Sigmoid colon (tissue), 7 donors: Measurements from ENCODE around the gene GALNT17. TPM values are rescaled to one million over a fixed set of nuclear protein-coding genes. Genes with fewer than 3 reads are reported as not detected.
A peak's percentile ranks its signal among the peaks of the same experiment; 100 is the strongest.

ENCODE experiments used
- DNase-seq: peaks from one replicate; pipeline ENCODE4 v3.0.0-alpha.2; 2019
- H3K27ac ChIP-seq, 4 donors: fragments of 200-600 bp; sonication (generic); one replicate each; pipeline ENCODE4 v1.5.1; 2016 to 2019; ENCODE audit warnings: mild to moderate bottlenecking in 1 of 4
- H3K27me3 ChIP-seq, 3 donors: fragments of 200-600 bp; sonication (generic); one replicate each; pipeline ENCODE4 v1.5.1; 2019; ENCODE audit warnings: mild to moderate bottlenecking in 1 of 3
- H3K36me3 ChIP-seq, 4 donors: fragments of 200-600 bp; sonication (generic); one replicate each; pipeline ENCODE4 v1.5.1; 2016 to 2019
- H3K4me1 ChIP-seq, 4 donors: fragments of 200-600 bp; sonication (generic); one replicate each; pipeline ENCODE4 v1.5.1; 2017 to 2019
- H3K4me3 ChIP-seq, 4 donors: fragments of 200-600 bp; sonication (generic); one replicate each; pipeline ENCODE4 v1.5.1; 2017 to 2019; ENCODE audit warnings: mild to moderate bottlenecking in 2 of 4, moderate library complexity in 1 of 4
- H3K9me3 ChIP-seq, 4 donors: fragments of 200-600 bp in 3 of 4; sonication (generic) in 3 of 4; one replicate each; pipeline versions ENCODE4 v1.5.1 to v1.6.1; 2013 to 2019
- EP300 ChIP-seq, 4 donors: sonication (generic); formaldehyde crosslinking; IDR thresholded peaks; one replicate each; pipeline ENCODE4 v1.6.1; 2017; ENCODE audit warnings: antibody characterized with exemption in 4 of 4
- POLR2A ChIP-seq, 2 donors: fragments of 450-650 bp; IDR thresholded peaks; one replicate each; pipeline ENCODE4 v1.6.1; 2016; ENCODE audit warnings: antibody characterized with exemption in 2 of 2, mild to moderate bottlenecking in 2 of 2, moderate library complexity in 2 of 2
- POLR2AphosphoS5 ChIP-seq, 4 donors: sonication (generic); formaldehyde crosslinking; IDR thresholded peaks; one replicate each; pipeline ENCODE4 v1.6.1; 2017; ENCODE audit warnings: antibody characterized with exemption in 4 of 4
- WGBS, 2 donors: extraction: QIAGEN DNeasy Blood & Tissue Kit; methylation state at CpG; one replicate each; pipeline ENCODE4 v1.1.7; 2013; 5-methylcytosine and 5-hydroxymethylcytosine counted together
- intact Hi-C: fragments of 100-400 bp; cut with DNase I; formaldehyde crosslinking; loops from one replicate; pipeline ENCODE4 v1.15.1; 2023
- polyA plus RNA-seq, 3 donors: library from polyadenylated mRNA; stranded (reverse); fragments of 200-250 nt; gene quantifications; one replicate each; pipeline ENCODE4 v1.2.3, GENCODE V29; 2013
- total RNA-seq, 4 donors: library from RNA; depleted of rRNA; stranded (reverse); fragments of >200 nt; gene quantifications; one replicate each; pipeline ENCODE4 v1.1.0, GENCODE V29; 2016
- TF ChIP-seq, protein P1 (sequence below), 4 experiments: fragments of 450-650 bp in 3 of 4; fragments of 200-600 bp in 1 of 4; IDR thresholded peaks; one replicate each; pipeline ENCODE4 v1.5.1; 2016 to 2019; ENCODE audit warnings: antibody characterized with exemption in 4 of 4, mild to moderate bottlenecking in 3 of 4, moderate library complexity in 2 of 4
- donor health status: healthy with polysubstance abuse.
- donor health status: Bipolar disorder and iron deficiency.
- donor health status: healthy.

GALNT17 gene
- total and polyA plus RNA-seq, 7 donors, result 1.8 to 45.4 (median 15.1) TPM; not detected in 1

DNA sequence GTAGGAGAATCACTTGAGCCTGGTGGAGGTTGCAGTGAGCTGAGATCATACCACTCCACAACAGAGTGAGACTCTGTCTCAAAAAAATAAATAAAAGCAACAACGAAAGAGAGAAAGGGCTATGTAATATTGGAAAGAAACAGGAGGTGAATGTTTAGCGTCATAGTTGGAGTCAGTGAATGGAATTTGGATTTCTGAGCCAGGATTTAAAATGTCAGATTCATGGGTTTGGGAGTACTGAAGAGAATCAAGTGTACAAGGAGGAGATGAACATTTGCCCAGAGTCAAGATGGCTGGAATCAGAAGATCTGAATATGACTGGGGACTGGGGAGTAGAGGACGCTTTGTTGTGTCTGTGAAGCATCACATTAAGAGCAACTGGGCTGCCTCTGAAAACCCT, 366.4 kb downstream of the GALNT17 start:
- TF ChIP-seq, protein P1, sequence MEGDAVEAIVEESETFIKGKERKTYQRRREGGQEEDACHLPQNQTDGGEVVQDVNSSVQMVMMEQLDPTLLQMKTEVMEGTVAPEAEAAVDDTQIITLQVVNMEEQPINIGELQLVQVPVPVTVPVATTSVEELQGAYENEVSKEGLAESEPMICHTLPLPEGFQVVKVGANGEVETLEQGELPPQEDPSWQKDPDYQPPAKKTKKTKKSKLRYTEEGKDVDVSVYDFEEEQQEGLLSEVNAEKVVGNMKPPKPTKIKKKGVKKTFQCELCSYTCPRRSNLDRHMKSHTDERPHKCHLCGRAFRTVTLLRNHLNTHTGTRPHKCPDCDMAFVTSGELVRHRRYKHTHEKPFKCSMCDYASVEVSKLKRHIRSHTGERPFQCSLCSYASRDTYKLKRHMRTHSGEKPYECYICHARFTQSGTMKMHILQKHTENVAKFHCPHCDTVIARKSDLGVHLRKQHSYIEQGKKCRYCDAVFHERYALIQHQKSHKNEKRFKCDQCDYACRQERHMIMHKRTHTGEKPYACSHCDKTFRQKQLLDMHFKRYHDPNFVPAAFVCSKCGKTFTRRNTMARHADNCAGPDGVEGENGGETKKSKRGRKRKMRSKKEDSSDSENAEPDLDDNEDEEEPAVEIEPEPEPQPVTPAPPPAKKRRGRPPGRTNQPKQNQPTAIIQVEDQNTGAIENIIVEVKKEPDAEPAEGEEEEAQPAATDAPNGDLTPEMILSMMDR (IDR thresholded peaks at IDR 0.05), result no peak
- no peak for TF ChIP-seq POLR2AphosphoS5 (IDR thresholded peaks at IDR 0.05)
- no peak for TF ChIP-seq EP300 (IDR thresholded peaks at IDR 0.05)
- no peak for TF ChIP-seq POLR2A (IDR thresholded peaks at IDR 0.05)
- H3K4me3 ChIP-seq, result no peak overlapping the region
- DNase-seq, result no peak
- H3K36me3 ChIP-seq, result no peaks in the 10 kb centered on the region
- H3K27me3 ChIP-seq, result no peaks in the 10 kb centered on the region
- peak overlapping the region in 1 of 4 donors; percentile 18 for H3K27ac ChIP-seq
- intact Hi-C loops, result no loop called here
- H3K4me1 ChIP-seq, result peaks cover 0 to 14% (median 0%) of the 10 kb centered on the region in 4 donors
- WGBS, 2 donors, result 77 to 83% methylated on average over 3 of the region's 3 CpGs
- H3K9me3 ChIP-seq, result no peaks in the 10 kb centered on the region

DNA sequence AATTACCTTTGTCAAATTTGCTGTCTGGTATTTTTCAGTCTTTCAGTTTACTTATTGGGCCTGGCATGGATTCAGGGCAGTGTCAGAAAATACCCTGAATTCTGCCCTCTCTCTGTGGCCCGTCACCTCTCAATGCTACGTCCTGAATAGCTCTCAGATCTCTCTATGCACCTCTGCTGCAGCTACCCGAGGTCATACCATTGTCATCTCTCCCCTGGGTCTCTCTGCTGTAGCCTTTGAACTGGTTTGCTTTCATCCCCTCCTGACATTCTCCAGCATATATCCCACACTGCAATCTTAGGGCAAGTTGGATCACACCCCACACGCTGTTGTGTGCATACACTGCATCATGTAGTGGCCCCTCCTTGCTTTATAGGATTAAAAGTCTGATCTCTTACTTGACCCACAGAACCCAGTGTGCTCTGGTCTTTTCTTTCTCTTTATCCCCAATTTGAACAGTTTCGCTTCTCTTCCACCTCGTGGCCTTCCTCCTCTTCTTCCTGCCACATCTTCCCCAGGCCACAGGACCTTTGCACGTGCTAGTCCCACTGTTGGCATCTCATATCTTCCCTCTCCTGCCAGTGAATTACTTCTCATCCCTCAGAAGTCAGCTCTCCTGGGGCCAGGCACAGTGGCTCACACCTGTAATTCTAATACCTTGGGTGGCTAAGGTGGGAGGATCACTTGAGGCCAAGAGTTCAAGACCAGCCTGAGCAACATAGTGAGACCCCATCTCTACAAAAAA, 372.9 kb downstream of the GALNT17 start:
- intact Hi-C loops, result no loop called here

DNA sequence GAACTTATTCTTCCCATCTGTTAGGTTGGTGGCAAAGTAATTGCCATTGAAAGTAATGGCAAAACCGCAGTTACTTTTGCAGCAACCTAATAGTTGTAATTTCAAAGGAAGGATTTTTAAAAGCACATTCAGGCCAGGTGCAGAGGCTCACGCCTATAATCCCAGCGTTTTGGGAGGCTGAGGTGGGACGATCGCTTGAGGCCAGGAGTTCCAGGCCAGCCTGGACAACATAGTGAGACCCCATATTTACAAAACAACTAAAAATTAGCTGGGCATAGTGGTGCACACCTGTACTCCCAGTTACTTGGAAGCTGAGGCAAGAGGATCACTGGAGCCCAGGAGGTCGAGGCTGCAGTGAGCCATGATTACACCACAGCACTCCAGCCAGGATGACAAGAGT, 374.9 kb downstream of the GALNT17 start:
- intact Hi-C loops, result no loop called here
- H3K9me3 ChIP-seq, result no peaks in the 10 kb centered on the region
- no peaks in the 10 kb centered on the region for H3K36me3 ChIP-seq
- TF ChIP-seq, protein P1 (IDR thresholded peaks at IDR 0.05), result no peak
- no peak for TF ChIP-seq POLR2A (IDR thresholded peaks at IDR 0.05)
- no peak for DNase-seq
- H3K27ac ChIP-seq, result no peak overlapping the region
- WGBS, 2 donors, result 77 to 84% methylated on average over 6 of the region's 6 CpGs
- peaks cover 0 to 15% (median 9%) of the 10 kb centered on the region in 4 donors for H3K4me1 ChIP-seq
- no peaks in the 10 kb centered on the region for H3K27me3 ChIP-seq
- no peak overlapping the region for H3K4me3 ChIP-seq

More for the DNA sequence above, 372.9 kb downstream of the GALNT17 start:
- 73 to 74% methylated on average over 7 of the region's 7 CpGs for WGBS, 2 donors
- H3K27me3 ChIP-seq, result no peaks in the 10 kb centered on the region
- no peak overlapping the region for H3K27ac ChIP-seq
- DNase-seq, result no peak
- peaks cover 0 to 15% (median 9%) of the 10 kb centered on the region in 4 donors for H3K4me1 ChIP-seq
- H3K36me3 ChIP-seq, result no peaks in the 10 kb centered on the region
- no peak for TF ChIP-seq EP300 (IDR thresholded peaks at IDR 0.05)
- no peak for TF ChIP-seq POLR2A (IDR thresholded peaks at IDR 0.05)
- TF ChIP-seq, protein P1 (IDR thresholded peaks at IDR 0.05), result no peak
- no peak for TF ChIP-seq POLR2AphosphoS5 (IDR thresholded peaks at IDR 0.05)
- no peak overlapping the region for H3K4me3 ChIP-seq
- H3K9me3 ChIP-seq, result no peaks in the 10 kb centered on the region

DNA sequence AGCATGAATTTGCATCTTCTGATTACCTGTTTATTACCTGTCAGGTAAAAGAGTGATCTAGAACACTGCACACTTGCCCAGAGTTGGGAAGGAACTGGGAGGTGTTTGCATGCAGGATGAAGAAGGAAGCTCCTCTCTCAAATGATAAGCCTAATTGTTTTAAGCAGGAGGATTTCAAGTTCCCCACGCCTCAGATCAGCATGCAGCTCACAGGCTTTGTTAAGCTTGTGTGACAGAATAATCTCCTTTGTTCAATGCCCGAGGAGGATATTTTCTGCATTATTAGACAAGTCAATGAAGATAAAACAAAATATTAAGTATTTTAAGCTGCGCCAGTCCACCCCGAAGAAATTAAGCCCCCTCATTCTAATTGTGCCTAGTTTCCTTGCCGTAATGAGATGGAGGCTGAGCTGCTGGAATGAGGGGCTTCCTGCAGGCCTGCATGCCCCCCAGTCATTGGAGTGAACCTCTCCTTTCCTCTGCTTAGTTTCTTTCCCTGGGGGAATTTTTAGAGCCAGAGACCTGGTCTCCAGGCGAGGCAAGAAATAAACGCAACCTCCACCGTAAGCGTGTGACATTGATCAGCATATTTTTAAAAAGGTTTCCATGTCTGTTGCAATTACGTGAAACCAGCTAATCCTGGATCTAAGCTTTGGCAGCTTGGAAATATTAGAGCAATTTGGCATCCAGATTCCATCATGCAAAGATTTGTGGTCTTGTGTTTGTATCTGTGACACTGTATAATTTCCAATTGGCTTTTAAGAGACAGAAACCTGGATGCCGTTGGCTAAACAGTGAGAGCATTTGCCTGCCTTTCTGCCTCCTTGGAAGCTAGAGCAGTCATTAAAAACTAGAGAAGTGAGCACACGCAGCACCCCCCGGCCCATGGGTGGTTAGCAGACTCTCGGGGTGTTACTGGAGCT, 376.0 kb downstream of the GALNT17 start:
- Histone ChIP-seq H3K27ac (no peak overlapping the region), H3K4me3 (no peak overlapping the region), H3K36me3 (no peaks in the 10 kb centered on the region), H3K9me3 (no peaks in the 10 kb centered on the region), H3K27me3 (no peaks in the 10 kb centered on the region), H3K4me1 (peaks cover 0 to 15% (median 9%) of the 10 kb centered on the region in 4 donors)
- 68 to 69% methylated on average over 14 of the region's 14 CpGs for WGBS, 2 donors
- no peak for TF ChIP-seq POLR2AphosphoS5 (IDR thresholded peaks at IDR 0.05)
- no peak for TF ChIP-seq EP300 (IDR thresholded peaks at IDR 0.05)
- TF ChIP-seq, protein P1 (IDR thresholded peaks at IDR 0.05), result no peak
- no peak for TF ChIP-seq POLR2A (IDR thresholded peaks at IDR 0.05)
- intact Hi-C loops, result no loop called here
- DNase-seq, result no peak
